SK-N-SH (cell line): Measurements from ENCODE around the gene SLX4IP.

ENCODE experiments used
- EP300 ChIP-seq, 2 experiments: IDR thresholded peaks; 2 replicates each; pipeline versions ENCODE4 v1.4.0 to v1.6.1; 2012; ENCODE audit warnings: borderline replicate concordance in 1 of 2, low read depth in 1 of 2, low read length in 1 of 2
- EZH2phosphoT487 ChIP-seq: fragments of 200-600 bp; sonication (generic); IDR thresholded peaks from 2 replicates; pipeline ENCODE4 v1.6.1; 2017; ENCODE audit warnings: low read depth, mixed run types, mild to moderate bottlenecking, antibody characterized with exemption, moderate library complexity, borderline replicate concordance
- GABPA ChIP-seq: IDR thresholded peaks from 2 replicates; pipeline ENCODE4 v1.4.0; 2012; ENCODE audit warnings: low read depth, mild to moderate bottlenecking
- MEF2A ChIP-seq: IDR thresholded peaks from 2 replicates; pipeline ENCODE4 v1.4.0; 2012; ENCODE audit warnings: low read depth, borderline replicate concordance
- SMC3 ChIP-seq: IDR thresholded peaks from 2 replicates; pipeline ENCODE4 v1.6.1; 2012; ENCODE audit warnings: low read depth, low read length, improper control_type of control experiment
- TF ChIP-seq, protein P1 (sequence below): fragments of 200-600 bp; sonication (generic); IDR thresholded peaks from 2 replicates; pipeline ENCODE4 v1.6.1; 2017; ENCODE audit warnings: antibody characterized with exemption, mild to moderate bottlenecking, moderate library complexity
- TF ChIP-seq, protein P2 (sequence below): IDR thresholded peaks from 2 replicates; pipeline ENCODE4 v1.6.1; 2012; ENCODE audit warnings: mild to moderate bottlenecking, low read depth, low read length, moderate library complexity

DNA sequence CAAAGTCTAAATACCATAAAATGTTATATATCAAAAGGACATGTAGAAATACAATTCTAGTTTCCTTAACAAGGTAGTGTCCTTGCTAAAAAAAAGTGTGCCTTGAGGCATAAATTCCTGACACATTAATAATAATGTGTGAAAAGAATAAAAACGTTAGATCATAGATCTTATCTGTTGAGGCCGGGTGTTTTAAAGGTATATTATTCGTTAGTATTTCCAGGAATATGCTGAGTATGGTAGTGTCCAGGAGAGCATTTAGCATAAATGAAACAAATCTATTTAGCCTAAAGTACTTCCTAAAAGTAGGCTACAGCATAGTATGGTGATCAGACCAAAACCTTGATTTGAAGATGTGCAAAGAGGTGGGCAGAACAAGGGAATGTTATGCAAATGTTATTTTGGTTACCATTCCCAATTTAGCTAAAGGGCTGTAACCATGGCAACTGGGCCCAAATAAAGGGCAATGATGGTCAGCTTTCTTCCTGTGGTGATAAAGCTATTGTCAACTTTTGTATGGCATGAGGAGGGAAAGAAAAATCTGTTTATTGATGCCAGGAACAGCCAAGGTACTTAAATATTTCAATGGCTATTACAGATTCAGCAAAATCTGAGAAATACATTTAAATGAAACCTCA is 20.0 kb upstream of the SLX4IP start:
- TF ChIP-seq, protein P1, sequence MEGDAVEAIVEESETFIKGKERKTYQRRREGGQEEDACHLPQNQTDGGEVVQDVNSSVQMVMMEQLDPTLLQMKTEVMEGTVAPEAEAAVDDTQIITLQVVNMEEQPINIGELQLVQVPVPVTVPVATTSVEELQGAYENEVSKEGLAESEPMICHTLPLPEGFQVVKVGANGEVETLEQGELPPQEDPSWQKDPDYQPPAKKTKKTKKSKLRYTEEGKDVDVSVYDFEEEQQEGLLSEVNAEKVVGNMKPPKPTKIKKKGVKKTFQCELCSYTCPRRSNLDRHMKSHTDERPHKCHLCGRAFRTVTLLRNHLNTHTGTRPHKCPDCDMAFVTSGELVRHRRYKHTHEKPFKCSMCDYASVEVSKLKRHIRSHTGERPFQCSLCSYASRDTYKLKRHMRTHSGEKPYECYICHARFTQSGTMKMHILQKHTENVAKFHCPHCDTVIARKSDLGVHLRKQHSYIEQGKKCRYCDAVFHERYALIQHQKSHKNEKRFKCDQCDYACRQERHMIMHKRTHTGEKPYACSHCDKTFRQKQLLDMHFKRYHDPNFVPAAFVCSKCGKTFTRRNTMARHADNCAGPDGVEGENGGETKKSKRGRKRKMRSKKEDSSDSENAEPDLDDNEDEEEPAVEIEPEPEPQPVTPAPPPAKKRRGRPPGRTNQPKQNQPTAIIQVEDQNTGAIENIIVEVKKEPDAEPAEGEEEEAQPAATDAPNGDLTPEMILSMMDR = no peak
- TF ChIP-seq, protein P2, sequence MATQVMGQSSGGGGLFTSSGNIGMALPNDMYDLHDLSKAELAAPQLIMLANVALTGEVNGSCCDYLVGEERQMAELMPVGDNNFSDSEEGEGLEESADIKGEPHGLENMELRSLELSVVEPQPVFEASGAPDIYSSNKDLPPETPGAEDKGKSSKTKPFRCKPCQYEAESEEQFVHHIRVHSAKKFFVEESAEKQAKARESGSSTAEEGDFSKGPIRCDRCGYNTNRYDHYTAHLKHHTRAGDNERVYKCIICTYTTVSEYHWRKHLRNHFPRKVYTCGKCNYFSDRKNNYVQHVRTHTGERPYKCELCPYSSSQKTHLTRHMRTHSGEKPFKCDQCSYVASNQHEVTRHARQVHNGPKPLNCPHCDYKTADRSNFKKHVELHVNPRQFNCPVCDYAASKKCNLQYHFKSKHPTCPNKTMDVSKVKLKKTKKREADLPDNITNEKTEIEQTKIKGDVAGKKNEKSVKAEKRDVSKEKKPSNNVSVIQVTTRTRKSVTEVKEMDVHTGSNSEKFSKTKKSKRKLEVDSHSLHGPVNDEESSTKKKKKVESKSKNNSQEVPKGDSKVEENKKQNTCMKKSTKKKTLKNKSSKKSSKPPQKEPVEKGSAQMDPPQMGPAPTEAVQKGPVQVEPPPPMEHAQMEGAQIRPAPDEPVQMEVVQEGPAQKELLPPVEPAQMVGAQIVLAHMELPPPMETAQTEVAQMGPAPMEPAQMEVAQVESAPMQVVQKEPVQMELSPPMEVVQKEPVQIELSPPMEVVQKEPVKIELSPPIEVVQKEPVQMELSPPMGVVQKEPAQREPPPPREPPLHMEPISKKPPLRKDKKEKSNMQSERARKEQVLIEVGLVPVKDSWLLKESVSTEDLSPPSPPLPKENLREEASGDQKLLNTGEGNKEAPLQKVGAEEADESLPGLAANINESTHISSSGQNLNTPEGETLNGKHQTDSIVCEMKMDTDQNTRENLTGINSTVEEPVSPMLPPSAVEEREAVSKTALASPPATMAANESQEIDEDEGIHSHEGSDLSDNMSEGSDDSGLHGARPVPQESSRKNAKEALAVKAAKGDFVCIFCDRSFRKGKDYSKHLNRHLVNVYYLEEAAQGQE = no peak
- TF ChIP-seq SMC3 (no peak), MEF2A (no peak), GABPA (no peak), EP300 (IDR thresholded peaks at IDR 0.05; ENCODE audit: borderline replicate concordance in 1 of 2, low read depth in 1 of 2, low read length in 1 of 2) (no peak), EZH2phosphoT487 (no peak)
